ENCODE data around the gene SART3. TPM values are rescaled to one million over a fixed set of nuclear protein-coding genes. Genes with fewer than 3 reads are reported as not detected.

SART3 gene
- total and polyA plus RNA-seq, 2 of the 13 experiments (the other 11 are each of a cell fraction or from before 2014, with no cell fraction given), result 16.1 to 69.9 TPM

- POLR2A ChIA-PET, result no interaction called here
- Histone ChIP-seq H3K4me3 (replicated peaks in 1 of 3; ENCODE audit: insufficient read depth in 1 of 3, low read depth in 2 of 3, low read length in 3 of 3) (no peak overlapping the region), H3K9ac (ENCODE audit: insufficient read depth, low read depth, low read length) (no peak overlapping the region), H2AFZ (ENCODE audit: low read length) (no peak overlapping the region), H3K36me3 (replicated peaks in 1 of 2; ENCODE audit: control insufficient read depth in 1 of 2, insufficient read depth in 2 of 2, low read length in 2 of 2) (no peaks in the 10 kb centered on the region), H3K4me2 (ENCODE audit: low read depth, low read length) (no peak overlapping the region), H3K4me1 (ENCODE audit: insufficient read depth, low read length) (no peaks in the 10 kb centered on the region), H3K27ac (ENCODE audit: extremely low read length, insufficient read depth, low read length) (no peak overlapping the region), H3K9me3 (ENCODE audit: low read length) (peaks cover 12% of the 10 kb centered on the region), H3K27me3 (ENCODE audit: control insufficient read depth in 1 of 2, insufficient read depth in 2 of 2, low read length in 2 of 2) (peaks cover 0 to 4% of the 10 kb centered on the region in 2 experiments; a peak in 1 of 5 replicates), H4K20me1 (ENCODE audit: insufficient read depth, low read length) (no peaks in the 10 kb centered on the region), H3K79me2 (ENCODE audit: insufficient read depth, low read length) (no peaks in the 10 kb centered on the region)
- no TSS peak for BruUV-seq (replicated peaks)
- CTCF ChIA-PET (ENCODE audit: low intra/inter-chr PET ratio, low total read pairs), result no interaction called here
- in situ Hi-C loops (cut with HindIII; ENCODE audit: extremely low pct_ligation_motif_present, low pct_unique_long_range_greater_than_20kb), result no loop called here
- TF ChIP-seq ZNF441 (CRISPR knock-in tag; IDR thresholded peaks at IDR 0.05; ENCODE audit: borderline replicate concordance), result peak; percentile 94
- TF ChIP-seq ZNF124 (CRISPR knock-in tag; IDR thresholded peaks at IDR 0.05), result peak; percentile 98
- no peak for TF ChIP-seq BRF2 (CRISPR knock-in tag; IDR thresholded peaks at IDR 0.05)
- TF ChIP-seq ZNF292 (CRISPR knock-in tag; IDR thresholded peaks at IDR 0.05; ENCODE audit: borderline replicate concordance, low read depth), result no peak
- ATAC-seq (no peak), DNase-seq (ENCODE audit: low spot score) (no peak), FAIRE-seq (no peak)
- intact Hi-C loops (cut with micrococcal nuclease; ENCODE audit: unreplicated experiment), result no loop called here
- 0% methylated on average over 2 of the region's 2 CpGs for WGBS (ENCODE audit: low lambda C conversion rate)
Observed at GRCh38 chr12:108502922-108503321, 58.1 kb downstream of the SART3 start.

- in situ Hi-C loops (cut with HindIII; ENCODE audit: extremely low pct_ligation_motif_present, low pct_unique_long_range_greater_than_20kb), result loop anchor here (10.0 kb wide), 1 partner anchor 493 kb away; no protein-coding TSS in a partner anchor
- H2AFZ ChIP-seq (ENCODE audit: low read length), result no peak overlapping the region
- no peak overlapping the region for H3K27ac ChIP-seq (ENCODE audit: extremely low read length, insufficient read depth, low read length)
- H3K27me3 ChIP-seq (ENCODE audit: control insufficient read depth in 1 of 2, insufficient read depth in 2 of 2, low read length in 2 of 2), result peaks cover 0 to 4% of the 10 kb centered on the region in 2 experiments; a peak in 1 of 5 replicates
- H3K4me1 ChIP-seq (ENCODE audit: insufficient read depth, low read length), result no peaks in the 10 kb centered on the region
- ChIA-PET CTCF (ENCODE audit: low intra/inter-chr PET ratio, low total read pairs) (no interaction called here), POLR2A (no interaction called here)
- intact Hi-C loops (cut with micrococcal nuclease; ENCODE audit: unreplicated experiment), result no loop called here
- no TSS peak for BruUV-seq (replicated peaks)
- no peaks in the 10 kb centered on the region for H3K36me3 ChIP-seq (replicated peaks in 1 of 2; ENCODE audit: control insufficient read depth in 1 of 2, insufficient read depth in 2 of 2, low read length in 2 of 2)
- H3K4me2 ChIP-seq (ENCODE audit: low read depth, low read length), result no peak overlapping the region
- ATAC-seq, result no peak
- TF ChIP-seq CENPBD1 (CRISPR knock-in tag; IDR thresholded peaks at IDR 0.05; ENCODE audit: borderline replicate concordance, low read depth), result no peak
- no peak for TF ChIP-seq TP53 (CRISPR knock-in tag; conservative IDR thresholded peaks at IDR 0.05)
- no peak for TF ChIP-seq RXRA (CRISPR knock-in tag; IDR thresholded peaks at IDR 0.05)
- TF ChIP-seq YEATS2 (CRISPR knock-in tag; IDR thresholded peaks at IDR 0.05; ENCODE audit: borderline replicate concordance), result no peak
- TF ChIP-seq ZNF276 (CRISPR knock-in tag; IDR thresholded peaks at IDR 0.05; ENCODE audit: low read depth), result no peak
- no peak for TF ChIP-seq FOXC1 (CRISPR knock-in tag; IDR thresholded peaks at IDR 0.05; ENCODE audit: borderline replicate concordance)
- no peak for TF ChIP-seq ZNF160 (CRISPR knock-in tag; IDR thresholded peaks at IDR 0.05)
- TF ChIP-seq ZMAT3 (CRISPR knock-in tag; conservative IDR thresholded peaks at IDR 0.05), result no peak
- TF ChIP-seq ZBTB34 (CRISPR knock-in tag; IDR thresholded peaks at IDR 0.05), result no peak
- no peak for TF ChIP-seq MEIS2 (CRISPR knock-in tag; IDR thresholded peaks at IDR 0.05)
- no peaks in the 10 kb centered on the region for H4K20me1 ChIP-seq (ENCODE audit: insufficient read depth, low read length)
- H3K9ac ChIP-seq (ENCODE audit: insufficient read depth, low read depth, low read length), result no peak overlapping the region
- H3K9me3 ChIP-seq (ENCODE audit: low read length), result peaks cover 6% of the 10 kb centered on the region
- H3K4me3 ChIP-seq (replicated peaks in 1 of 3; ENCODE audit: insufficient read depth in 1 of 3, low read depth in 2 of 3, low read length in 3 of 3), result no peak overlapping the region
- no peak for DNase-seq (ENCODE audit: low spot score)
- WGBS (ENCODE audit: low lambda C conversion rate), result 58% methylated on average over 11 of the region's 11 CpGs
- no peak for FAIRE-seq
- H3K79me2 ChIP-seq (ENCODE audit: insufficient read depth, low read length), result no peaks in the 10 kb centered on the region
Observed at GRCh38 chr12:108498136-108498535, 62.8 kb downstream of the SART3 start.

Measured in HepG2 (cell line).